GM23248 (cell line): Measurements from ENCODE around the gene MMEL1. TPM values are rescaled to one million over a fixed set of nuclear protein-coding genes. Genes with fewer than 3 reads are reported as not detected.
"Not testable (repeated sequence)": the region's sequence is repeated elsewhere in the genome, so short reads cannot be mapped to it uniquely, and the experiment has no call there.

ENCODE experiments used
- DNase-seq: peaks from one replicate; pipeline ENCODE4 v3.0.0-alpha.2; 2015
- H2AFZ ChIP-seq: fragments of 200-600 bp; sonication (generic); 2 replicates; pipeline ENCODE4 v1.6.1; 2016; ENCODE audit warnings: antibody characterized with exemption
- H3F3A ChIP-seq: fragments of 200-600 bp; sonication (generic); 2 replicates; pipeline ENCODE4 v1.6.1; 2016; ENCODE audit warnings: mild to moderate bottlenecking, antibody characterized with exemption, mixed run types; ENCODE audit not compliant: insufficient read depth
- H3K27ac ChIP-seq: fragments of 200-600 bp; sonication (generic); 2 replicates; pipeline ENCODE4 v1.5.1; 2016; ENCODE audit warnings: mild to moderate bottlenecking
- H3K27me3 ChIP-seq: fragments of 200-600 bp; sonication (generic); replicated peaks from 2 replicates; pipeline ENCODE4 v1.6.1; 2016; ENCODE audit warnings: mild to moderate bottlenecking; ENCODE audit not compliant: insufficient read depth
- H3K36me3 ChIP-seq: fragments of 200-600 bp; sonication (generic); 2 replicates; pipeline ENCODE4 v1.6.1; 2016; ENCODE audit warnings: low read depth, mild to moderate bottlenecking
- H3K4me1 ChIP-seq: fragments of 200-600 bp; sonication (generic); 2 replicates; pipeline ENCODE4 v1.6.1; 2016; ENCODE audit warnings: mild to moderate bottlenecking; ENCODE audit not compliant: insufficient read depth
- H3K4me2 ChIP-seq: fragments of 200-600 bp; sonication (generic); one replicate; pipeline ENCODE4 v1.6.1; 2016; ENCODE audit warnings: mild to moderate bottlenecking; ENCODE audit not compliant: unreplicated experiment
- H3K4me3 ChIP-seq: fragments of 200-600 bp; sonication (generic); 2 replicates; pipeline ENCODE4 v1.5.1; 2016; ENCODE audit warnings: mild to moderate bottlenecking
- H3K79me2 ChIP-seq: fragments of 200-600 bp; sonication (generic); 2 replicates; pipeline ENCODE4 v1.6.1; 2016; ENCODE audit warnings: mild to moderate bottlenecking; ENCODE audit not compliant: insufficient read depth
- H3K9ac ChIP-seq: fragments of 200-600 bp; sonication (generic); 2 replicates; pipeline ENCODE4 v1.6.1; 2016; ENCODE audit warnings: mild to moderate bottlenecking
- H3K9me2 ChIP-seq: fragments of 200-600 bp; sonication (generic); 2 replicates; pipeline ENCODE4 v1.6.1; 2016; ENCODE audit warnings: mixed run types, mild to moderate bottlenecking, moderate library complexity; ENCODE audit not compliant: insufficient read depth
- H3K9me3 ChIP-seq: fragments of 200-600 bp; sonication (generic); one replicate; pipeline ENCODE4 v1.6.1; 2017; ENCODE audit warnings: low read depth
- H4K20me1 ChIP-seq: fragments of 200-600 bp; sonication (generic); 2 replicates; pipeline ENCODE4 v1.6.0; 2016; ENCODE audit not compliant: insufficient read depth
- EZH2 ChIP-seq: fragments of 200-600 bp; sonication (generic); IDR thresholded peaks from 2 replicates; pipeline ENCODE4 v1.6.1; 2018; ENCODE audit warnings: antibody characterized with exemption, mild to moderate bottlenecking; ENCODE audit not compliant: insufficient read depth, poor library complexity, severe bottlenecking
- EZH2phosphoT487 ChIP-seq: fragments of 200-600 bp; sonication (generic); IDR thresholded peaks from 2 replicates; pipeline ENCODE4 v1.6.1; 2018; ENCODE audit warnings: antibody characterized with exemption, moderate library complexity, mild to moderate bottlenecking, low read depth; ENCODE audit not compliant: insufficient read depth
- WGBS, 2 experiments: methylation state at CpG; one replicate each; pipeline ENCODE4 v1.1.6; 2015 to 2017; ENCODE audit warnings: low lambda C conversion rate in 2 of 2, low coverage in 1 of 2; ENCODE audit errors: missing lambda C conversion rate in 2 of 2; 5-methylcytosine and 5-hydroxymethylcytosine counted together
- in situ Hi-C: fragments of 300-500 bp; cut with MboI; formaldehyde crosslinking; loops from 2 replicates; pipeline ENCODE4 v1.15.0; 2020
- polyA plus RNA-seq: library from polyadenylated mRNA; unstranded; fragments of >200 nt; fragmentation: Nextera tagmentation; extraction: Ambion mirVana; gene quantifications from 2 replicates; pipeline ENCODE4 v1.2.1, GENCODE V29; 2016
- total RNA-seq: library from RNA; depleted of rRNA; stranded (reverse); fragments of >200 nt; shearing (Covaris generic); gene quantifications from 2 replicates; pipeline ENCODE4 v1.2.3, GENCODE V29; 2014

Gene MMEL1
- total and polyA plus RNA-seq, 2 experiments from 2014 or later, result not detected

GRCh38 chr1:2552189-2552588 is 80.6 kb downstream of the MMEL1 start:
- Histone ChIP-seq H3K36me3 (no peaks in the 10 kb centered on the region), H3K4me1 (peaks cover 15% of the 10 kb centered on the region), H3K9me3 (no peaks in the 10 kb centered on the region), H3K79me2 (no peaks in the 10 kb centered on the region), H3K27me3 (no peaks in the 10 kb centered on the region), H4K20me1 (no peaks in the 10 kb centered on the region), H3K4me3 (no peak overlapping the region), H3F3A (peaks cover 4% of the 10 kb centered on the region; the same call in 1 of the 2 replicates), H2AFZ (no peak overlapping the region), H3K9me2 (no peaks in the 10 kb centered on the region), H3K4me2 (no peak overlapping the region), H3K27ac (no peak overlapping the region), H3K9ac (no peak overlapping the region)
- WGBS, 2 experiments, result 87 to 88% methylated on average over 17 to 24 of the region's 26 CpGs
- no peak for DNase-seq
- TF ChIP-seq EZH2phosphoT487, result no peak
- TF ChIP-seq EZH2, result no peak
- in situ Hi-C loops, result no loop called here

- H3K9me2 ChIP-seq, H3K9me3 ChIP-seq: not testable (repeated sequence)
Measured at GRCh38 chr1:2551544-2551943, 81.3 kb downstream of the MMEL1 start.

GRCh38 chr1:2550309-2550861 is 82.4 kb downstream of the MMEL1 start:
- DNase-seq, H3K4me3 ChIP-seq, H3K27me3 ChIP-seq, H4K20me1 ChIP-seq, H3K27ac ChIP-seq, H3F3A ChIP-seq, H3K9me3 ChIP-seq, H2AFZ ChIP-seq, H3K4me2 ChIP-seq, H3K36me3 ChIP-seq, in situ Hi-C loops, H3K9ac ChIP-seq, H3K79me2 ChIP-seq, H3K9me2 ChIP-seq: not testable (repeated sequence)
- WGBS, 2 experiments, result 52 to 55% methylated on average over 11 to 12 of the region's 12 CpGs
- peaks cover 10% of the 10 kb centered on the region for H3K4me1 ChIP-seq

More at GRCh38 chr1:2551544-2551943, 81.3 kb downstream of the MMEL1 start:
- H3K27me3 ChIP-seq, H3F3A ChIP-seq, DNase-seq, H3K4me3 ChIP-seq, H3K27ac ChIP-seq, H2AFZ ChIP-seq, H3K36me3 ChIP-seq, H3K79me2 ChIP-seq, H3K9ac ChIP-seq, in situ Hi-C loops, H4K20me1 ChIP-seq, H3K4me2 ChIP-seq: not testable (repeated sequence)
- H3K4me1 ChIP-seq, result peaks cover 10% of the 10 kb centered on the region
- 71 to 75% methylated on average over 9 of the region's 9 CpGs for WGBS, 2 experiments

GRCh38 chr1:2549367-2550029 is 83.3 kb downstream of the MMEL1 start:
- Histone ChIP-seq H2AFZ (peak overlapping the region; percentile 72), H3K27ac (peak overlapping the region; percentile 63; the same call in 1 of the 2 replicates), H3K9ac (peak overlapping the region; percentile 72), H3K4me1 (peaks cover 10% of the 10 kb centered on the region)
- in situ Hi-C loops, result loop anchor here (10.0 kb wide), 1 partner anchor 135 kb away; the partner anchor contains the start of gene PEX10
- not testable (repeated sequence) for H3K9me3 ChIP-seq, DNase-seq, H3K79me2 ChIP-seq, H3K4me3 ChIP-seq, H3K4me2 ChIP-seq, H3K36me3 ChIP-seq, H4K20me1 ChIP-seq, H3K9me2 ChIP-seq, H3F3A ChIP-seq, H3K27me3 ChIP-seq
- 87 to 90% methylated on average over 15 to 27 of the region's 28 CpGs for WGBS, 2 experiments
